ENCODE measurements around the gene HOXC10.

GRCh38 chr12:54018468-54018984 lies 33.6 kb downstream of the HOXC10 start:
- no peak for TF ChIP-seq POLR2A (IDR thresholded peaks at IDR 0.05)
- no peak for TF ChIP-seq CTCF (IDR thresholded peaks at IDR 0.05 in 4 of 5, conservative IDR thresholded peaks at IDR 0.05 in 1 of 5)

Measured in gastrocnemius medialis (tissue), 4 donors.